ENCODE measurements around the gene ZBTB25. TPM values are rescaled to one million over a fixed set of nuclear protein-coding genes. Genes with fewer than 3 reads are reported as not detected.

ZBTB25 gene
- total RNA-seq, 2 experiments from 2014 or later, result 24.6 to 25.4 TPM

DNA sequence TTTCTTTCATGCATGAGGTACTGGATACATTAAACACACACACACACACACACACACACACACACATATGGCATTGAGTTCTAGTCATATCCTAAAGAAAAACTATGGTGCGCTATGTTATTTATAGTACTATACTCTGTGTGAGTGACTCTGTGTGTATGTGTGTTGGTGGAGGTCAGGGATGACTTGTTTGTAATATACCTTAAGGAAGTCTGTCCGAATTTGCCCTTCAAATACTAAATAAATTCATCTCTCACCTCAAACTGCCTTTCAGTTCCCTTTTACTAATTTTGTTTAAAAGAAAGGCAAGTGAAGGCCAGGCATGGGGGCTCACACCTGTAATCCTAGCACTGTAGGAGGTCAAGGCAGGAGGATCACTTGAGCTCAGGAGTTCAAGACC lies 40.4 kb downstream of the ZBTB25 start:
- CTCF ChIA-PET, result no interaction called here

DNA sequence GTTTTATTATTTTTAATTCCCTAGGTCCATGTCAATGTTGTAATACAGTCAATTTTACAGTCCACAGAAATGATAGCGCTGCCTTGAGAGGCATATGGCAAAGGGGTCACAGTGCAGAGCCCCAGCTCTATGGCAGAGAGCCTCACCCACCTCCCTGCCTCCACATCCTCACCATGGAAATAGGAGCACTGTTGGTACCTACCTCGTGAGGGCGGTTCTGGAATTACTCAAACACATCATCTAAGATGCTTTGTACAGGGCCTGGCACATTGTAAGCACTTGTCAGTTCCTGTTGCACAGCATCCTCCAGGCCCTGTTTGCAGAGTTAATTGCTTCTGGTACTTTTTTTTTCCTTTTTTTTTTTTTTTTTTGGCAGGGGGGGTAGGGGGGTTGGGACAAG lies 42.4 kb downstream of the ZBTB25 start:
- CTCF ChIA-PET, result no interaction called here
- POLR2A ChIA-PET, result no interaction called here

More for the DNA sequence above, 40.4 kb downstream of the ZBTB25 start:
- POLR2A ChIA-PET, result interaction anchor here (0.6 to 0.9 kb wide), 3 partner anchors 12 to 34 kb away, joined by 3 to 10 read pairs (median 3); no protein-coding TSS in a partner anchor

DNA sequence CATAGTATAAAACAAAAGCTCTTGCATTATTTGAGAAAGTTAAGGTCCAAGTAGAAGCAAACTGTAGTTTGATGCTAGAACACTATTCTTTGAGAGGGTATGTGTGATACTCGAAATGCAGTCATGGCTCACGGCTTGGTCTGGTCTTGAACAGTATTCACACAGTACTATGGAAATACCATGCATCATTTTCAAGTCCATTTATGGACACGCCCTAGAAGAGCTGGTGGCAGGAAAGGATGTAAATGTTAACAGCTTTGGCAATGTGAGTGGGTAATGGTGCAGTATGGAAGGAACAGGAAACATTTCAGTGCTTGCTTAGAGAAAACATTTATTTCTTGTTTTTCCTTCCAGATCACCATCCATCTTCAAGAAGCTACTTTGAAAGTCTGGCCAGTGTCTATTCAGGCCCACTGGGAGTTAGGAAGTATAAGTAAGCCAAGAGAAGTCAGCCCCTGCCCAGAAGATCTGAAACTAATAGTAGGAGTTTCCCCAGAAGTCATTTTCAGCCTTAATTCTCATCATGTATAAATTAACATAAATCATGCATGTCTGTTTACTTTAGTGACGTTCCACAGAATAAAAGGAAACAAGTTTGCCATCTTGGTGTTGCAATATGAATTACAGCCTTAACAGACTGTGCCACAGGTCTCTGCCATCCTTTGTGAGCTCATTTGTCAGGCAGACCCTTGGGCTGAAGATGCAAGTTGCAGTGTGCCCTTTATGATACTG lies 44.1 kb downstream of the ZBTB25 start:
- ChIA-PET POLR2A (interaction anchor here (0.5 kb wide), 1 partner anchor 11 kb away, joined by 5 read pairs; no protein-coding TSS in a partner anchor), CTCF (interaction anchor here (1.7 kb wide), 1 partner anchor 29 kb away, joined by 6 read pairs; no protein-coding TSS in a partner anchor)

- ChIA-PET CTCF (interaction anchor here (0.6 kb wide), 2 partner anchors 38 to 99 kb away, joined by 4 to 5 read pairs; no protein-coding TSS in a partner anchor), POLR2A (no interaction called here)
Observed at GRCh38 chr14:64454671-64455070, 49.0 kb downstream of the ZBTB25 start.

DNA sequence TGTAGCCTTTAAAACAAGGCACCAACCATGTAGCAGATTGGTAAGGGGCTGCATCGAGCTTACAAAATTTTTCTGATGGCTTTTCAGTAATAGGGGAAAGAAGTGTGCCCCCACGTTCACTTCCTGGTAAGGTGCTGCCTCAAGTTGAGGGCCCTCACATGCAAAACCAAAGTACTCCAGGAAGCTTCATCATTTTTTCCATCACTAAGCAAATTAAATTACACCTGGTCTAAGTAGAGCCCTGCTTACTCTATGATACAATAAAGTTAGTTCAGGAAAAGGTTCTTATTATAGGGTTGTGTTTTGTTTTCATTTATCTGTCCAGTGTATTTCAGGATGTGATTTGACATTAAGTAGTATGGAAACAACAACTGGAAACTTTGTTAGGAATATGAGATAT lies 53.4 kb downstream of the ZBTB25 start:
- ChIA-PET POLR2A (interaction anchor here (1.0 kb wide), 1 partner anchor 12 kb away, joined by 3 read pairs; no protein-coding TSS in a partner anchor), CTCF (interaction anchor here (1.0 to 1.6 kb wide), 2 partner anchors 16 to 28 kb away, joined by 3 to 4 read pairs; no protein-coding TSS in a partner anchor)

- CTCF ChIA-PET, result interaction anchor here (1.0 to 1.6 kb wide), 3 partner anchors 16 to 48 kb away, joined by 3 to 5 read pairs (median 4); no protein-coding TSS in a partner anchor
- POLR2A ChIA-PET, result interaction anchor here (0.6 to 1.0 kb wide), 3 partner anchors 18 to 61 kb away, joined by 3 read pairs; no protein-coding TSS in a partner anchor
Observed at GRCh38 chr14:64447876-64448670, 55.6 kb downstream of the ZBTB25 start.

DNA sequence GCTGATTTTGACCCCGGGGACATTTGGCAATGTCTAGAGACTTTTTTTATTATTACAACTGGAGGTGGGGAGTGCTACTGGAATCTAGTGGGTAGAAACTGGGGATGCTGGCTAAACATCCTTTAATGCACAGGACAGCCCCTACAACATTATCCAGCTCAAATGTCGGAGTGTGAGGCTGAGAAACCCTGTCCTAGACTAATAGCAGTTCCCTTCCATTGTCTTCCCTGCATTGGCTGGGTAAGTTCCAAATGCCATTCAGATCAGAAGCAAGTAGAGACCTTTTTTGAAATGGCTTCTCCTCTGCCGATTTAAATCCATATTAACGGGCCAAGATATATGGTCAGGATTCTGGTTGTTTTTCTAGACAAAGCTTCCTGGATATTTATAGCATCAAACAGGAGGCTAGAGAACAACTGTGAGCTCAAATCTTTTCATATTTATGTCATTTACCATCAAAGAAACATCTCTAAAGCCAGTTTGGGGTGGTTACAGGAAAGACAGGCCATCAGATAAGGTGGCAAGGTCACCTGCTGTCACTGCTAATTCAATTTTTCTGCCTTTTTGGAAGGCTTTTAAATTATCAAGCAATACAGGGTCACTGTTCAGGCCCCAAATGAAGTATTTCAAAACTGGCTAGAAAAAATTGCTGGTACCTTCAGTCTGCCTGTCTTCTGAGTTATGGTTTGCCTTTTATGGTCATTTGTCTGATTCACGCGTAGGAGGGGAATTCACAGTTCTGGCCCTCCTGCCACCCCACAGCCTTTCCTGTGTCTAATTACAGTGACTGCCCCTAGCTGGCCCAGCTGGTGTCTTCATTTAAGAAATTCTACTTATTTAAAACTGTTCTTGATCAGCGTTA lies 58.4 kb downstream of the ZBTB25 start:
- ChIA-PET CTCF (interaction anchor here (0.5 to 2.1 kb wide), 6 partner anchors 13 to 109 kb away, joined by 3 to 5 read pairs (median 3); no protein-coding TSS in a partner anchor), POLR2A (interaction anchor here (0.8 kb wide), 1 partner anchor 12 kb away, joined by 4 read pairs; no protein-coding TSS in a partner anchor)

- ChIA-PET POLR2A (no interaction called here), CTCF (interaction anchor here (1.2 to 2.1 kb wide), 2 partner anchors 14 to 35 kb away, joined by 3 to 5 read pairs; no protein-coding TSS in a partner anchor)
Observed at GRCh38 chr14:64444140-64444539, 59.5 kb downstream of the ZBTB25 start.

GRCh38 chr14:64442300-64442988 lies 61.2 kb downstream of the ZBTB25 start:
- ChIA-PET CTCF (no interaction called here), POLR2A (interaction anchor here (0.7 kb wide), 1 partner anchor 48 kb away, joined by 3 read pairs; no protein-coding TSS in a partner anchor)

DNA sequence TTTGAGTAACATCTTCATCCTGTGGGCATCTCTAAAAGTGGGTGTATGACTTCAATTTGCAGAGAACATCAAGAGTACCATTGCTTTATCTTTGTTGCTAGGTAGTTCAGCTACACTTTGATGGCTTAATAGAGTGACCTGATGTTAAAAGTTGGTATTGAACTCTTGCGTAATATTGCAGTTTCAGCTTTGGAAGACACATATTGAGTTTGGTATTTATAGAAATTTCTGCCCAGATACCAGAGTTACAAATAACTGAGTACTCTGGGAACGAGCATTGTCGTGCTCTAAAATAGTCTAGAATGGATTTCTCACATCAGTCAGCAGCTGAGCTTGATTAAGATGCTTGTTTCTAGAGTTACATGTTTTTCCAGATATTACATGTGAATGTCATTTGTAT lies 63.1 kb downstream of the ZBTB25 start:
- ChIA-PET CTCF (interaction anchor here (2.5 kb wide), 1 partner anchor 11 kb away, joined by 11 read pairs; no protein-coding TSS in a partner anchor), POLR2A (no interaction called here)

DNA sequence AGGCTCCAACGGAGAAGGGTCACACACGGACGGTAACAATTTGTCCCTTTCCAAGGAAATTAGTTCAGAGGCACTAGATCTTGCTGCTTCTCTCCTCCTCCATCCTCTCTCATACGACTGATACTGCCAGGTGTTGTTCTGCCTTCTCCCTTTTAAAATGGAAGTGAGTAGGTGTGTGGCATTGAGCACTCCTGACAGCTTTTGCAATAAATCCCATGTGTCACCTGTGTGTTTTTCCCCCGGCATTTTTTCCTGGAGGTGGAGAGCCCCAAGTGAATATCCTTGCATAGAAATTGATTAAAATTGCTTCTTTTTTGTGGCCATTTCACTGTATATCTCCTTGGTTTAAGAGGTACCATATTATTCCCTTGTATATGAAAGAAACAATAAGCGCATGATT lies 64.5 kb downstream of the ZBTB25 start:
- POLR2A ChIA-PET, result no interaction called here
- CTCF ChIA-PET, result interaction anchor here (2.5 kb wide), 1 partner anchor 9 kb away, joined by 11 read pairs; no protein-coding TSS in a partner anchor

DNA sequence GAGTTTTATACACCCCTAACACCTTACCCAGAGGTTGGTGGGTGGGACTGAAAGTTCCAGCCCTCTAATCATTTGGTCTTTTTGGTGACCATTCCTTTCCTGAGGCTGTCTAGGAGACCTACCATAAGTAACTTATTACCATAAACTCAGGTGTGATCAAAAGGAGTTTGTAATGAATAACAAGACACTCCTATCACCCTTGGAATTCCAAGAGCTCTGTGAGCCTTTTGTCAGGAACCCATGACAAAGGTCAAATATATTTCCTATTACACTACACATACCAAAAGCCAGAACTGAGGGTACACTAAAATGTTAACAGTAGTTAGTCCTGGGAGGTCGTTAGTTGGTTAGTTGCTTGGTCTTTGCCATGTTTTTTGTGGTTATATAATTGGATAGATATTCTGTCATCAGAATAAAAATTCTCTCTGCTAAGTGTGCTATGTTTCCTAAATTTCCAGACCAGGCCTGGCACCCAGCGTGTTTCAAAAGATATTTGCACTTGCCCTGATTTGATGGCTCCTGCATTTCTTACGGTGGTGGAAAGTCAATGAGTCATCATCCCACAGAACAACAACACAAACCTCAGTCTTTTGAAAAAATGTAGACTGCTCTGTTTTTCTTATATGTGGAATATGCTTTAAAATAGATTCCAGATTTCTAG lies 65.3 kb downstream of the ZBTB25 start:
- ChIA-PET POLR2A (no interaction called here), CTCF (interaction anchor here (2.5 kb wide), 1 partner anchor 8 kb away, joined by 11 read pairs; no protein-coding TSS in a partner anchor)

GRCh38 chr14:64434528-64434927 lies 69.1 kb downstream of the ZBTB25 start:
- ChIA-PET POLR2A (interaction anchor here (0.6 kb wide), 1 partner anchor 107 kb away, joined by 3 read pairs; no protein-coding TSS in a partner anchor), CTCF (no interaction called here)

GRCh38 chr14:64423987-64424386 lies 79.7 kb downstream of the ZBTB25 start:
- ChIA-PET POLR2A (interaction anchor here (1.5 to 1.8 kb wide), 2 partner anchors 36 to 80 kb away, joined by 3 to 7 read pairs; partner anchors contain the start of genes MTHFD1 and ZBTB1), CTCF (interaction anchor here (0.8 kb wide), 1 partner anchor 34 kb away, joined by 3 read pairs; no protein-coding TSS in a partner anchor)

GRCh38 chr14:64422756-64423155 lies 80.9 kb downstream of the ZBTB25 start:
- ChIA-PET CTCF (interaction anchor here (0.8 kb wide), 1 partner anchor 9 kb away, joined by 3 read pairs; no protein-coding TSS in a partner anchor), POLR2A (interaction anchor here (0.6 to 1.8 kb wide), 2 partner anchors 15 to 35 kb away, joined by 7 to 8 read pairs; partner anchors contain the start of gene MTHFD1)

- POLR2A ChIA-PET, result no interaction called here
- CTCF ChIA-PET, result interaction anchor here (0.7 kb wide), 1 partner anchor 188 kb away, joined by 4 read pairs; no protein-coding TSS in a partner anchor
Observed at GRCh38 chr14:64422005-64422404, 81.6 kb downstream of the ZBTB25 start.

- ChIA-PET CTCF (interaction anchor here (0.7 to 1.2 kb wide), 3 partner anchors 10 to 189 kb away, joined by 3 to 6 read pairs (median 4); no protein-coding TSS in a partner anchor), POLR2A (interaction anchor here (0.7 kb wide), 1 partner anchor 127 kb away, joined by 5 read pairs; the partner anchor contains the start of gene ESR2)
Observed at GRCh38 chr14:64421166-64421565, 82.5 kb downstream of the ZBTB25 start.

All from activated CD8-positive, alpha-beta memory T cell treated with anti-CD3 and anti-CD28 coated beads for 36 hours (primary cell).